ENCODE results near the gene KLK13. TPM values are rescaled to one million over a fixed set of nuclear protein-coding genes. Genes with fewer than 3 reads are reported as not detected.

KLK13 gene
- polyA plus RNA-seq, 1 of the 3 experiments (the other 2 are of a cell fraction), result not detected

DNA sequence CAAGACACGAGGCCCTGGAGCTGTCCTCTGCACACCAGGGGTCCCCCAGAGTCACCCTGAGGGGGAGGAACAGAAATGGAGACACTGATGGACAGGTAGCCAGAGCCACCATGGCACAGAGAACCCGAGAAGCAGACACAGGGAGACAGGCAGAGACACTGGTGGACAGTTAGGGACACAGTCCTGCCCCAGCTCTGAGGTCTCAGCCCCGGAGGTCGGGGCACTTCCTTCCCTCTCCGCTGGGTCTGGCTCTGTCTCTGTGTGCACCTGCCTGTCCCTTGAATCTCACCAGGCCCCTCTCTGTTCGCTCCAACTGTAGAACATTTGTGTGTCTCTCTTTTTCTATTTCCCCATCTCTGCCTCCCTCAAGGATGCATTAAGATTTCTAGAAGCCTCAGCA, 13.2 kb upstream of the KLK13 start:
- H3K4me1 ChIP-seq (ENCODE audit: control insufficient read depth in 1 of 2, insufficient read depth in 2 of 2, low read depth in 1 of 2, low read length in 1 of 2), result no peaks in the 10 kb centered on the region
- H4K20me1 ChIP-seq (ENCODE audit: insufficient read depth), result no peaks in the 10 kb centered on the region
- no peak overlapping the region for H2AFZ ChIP-seq (ENCODE audit: low read depth)
- H3K9me2 ChIP-seq, result no peaks in the 10 kb centered on the region
- no peaks in the 10 kb centered on the region for H3K36me3 ChIP-seq (replicated peaks in 1 of 2; ENCODE audit: control insufficient read depth in 1 of 2, insufficient read depth in 2 of 2, low read length in 1 of 2)
- CTCF ChIA-PET, result interaction anchor here (0.6 kb wide), 1 partner anchor 61 kb away, joined by 3 read pairs; no protein-coding TSS in a partner anchor
- no peak for DNase-seq
- H3K79me2 ChIP-seq (ENCODE audit: insufficient read depth), result no peaks in the 10 kb centered on the region
- 22% methylated on average over 5 of the region's 6 CpGs for WGBS (ENCODE audit: low lambda C conversion rate)
- no peaks in the 10 kb centered on the region for H3F3A ChIP-seq (replicated peaks; ENCODE audit: insufficient read depth)
- POLR2A ChIA-PET, result no interaction called here
- H3K4me2 ChIP-seq, result no peak overlapping the region
- H3K4me3 ChIP-seq (ENCODE audit: low read depth in 2 of 2, low read length in 1 of 2), result no peak overlapping the region
- TF ChIP-seq FOXM1 (IDR thresholded peaks at IDR 0.05; ENCODE audit: low read depth) (no peak), CHD2 (IDR thresholded peaks at IDR 0.05; ENCODE audit: low read length, partially characterized antibody) (no peak), MEF2A (IDR thresholded peaks at IDR 0.05; ENCODE audit: borderline replicate concordance, low read depth) (no peak), TEAD4 (IDR thresholded peaks at IDR 0.05; ENCODE audit: borderline replicate concordance, insufficient read depth) (no peak), RXRA (IDR thresholded peaks at IDR 0.05; ENCODE audit: borderline replicate concordance, low read depth) (no peak), RCOR1 (IDR thresholded peaks at IDR 0.05; ENCODE audit: low read length) (no peak), TCF12 (IDR thresholded peaks at IDR 0.05) (no peak), FOSL2 (IDR thresholded peaks at IDR 0.05; ENCODE audit: borderline replicate concordance, low read depth) (no peak)
- TF ChIP-seq, protein P1, sequence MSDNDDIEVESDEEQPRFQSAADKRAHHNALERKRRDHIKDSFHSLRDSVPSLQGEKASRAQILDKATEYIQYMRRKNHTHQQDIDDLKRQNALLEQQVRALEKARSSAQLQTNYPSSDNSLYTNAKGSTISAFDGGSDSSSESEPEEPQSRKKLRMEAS (IDR thresholded peaks at IDR 0.05; ENCODE audit: low read depth), result no peak
- H3K27ac ChIP-seq (ENCODE audit: low read depth in 2 of 2, low read length in 1 of 2), result no peak overlapping the region
- H3K9ac ChIP-seq, result no peak overlapping the region
- H3K9me3 ChIP-seq, result 0 out of 2 replicates have a peak, but pooled peaks cover 5% of the 10 kb centered on the region
- peaks cover 24% of the 10 kb centered on the region; the same call in 1 of the 2 replicates for H3K27me3 ChIP-seq (ENCODE audit: insufficient read depth)

- Histone ChIP-seq H4K20me1 (ENCODE audit: insufficient read depth) (no peaks in the 10 kb centered on the region), H3K27me3 (ENCODE audit: insufficient read depth) (peaks cover 11% of the 10 kb centered on the region; the same call in 1 of the 2 replicates), H3K4me1 (ENCODE audit: control insufficient read depth in 1 of 2, insufficient read depth in 2 of 2, low read depth in 1 of 2, low read length in 1 of 2) (no peaks in the 10 kb centered on the region), H3K36me3 (replicated peaks in 1 of 2; ENCODE audit: control insufficient read depth in 1 of 2, insufficient read depth in 2 of 2, low read length in 1 of 2) (no peaks in the 10 kb centered on the region), H3K9ac (no peak overlapping the region), H3K9me3 (0 out of 2 replicates have a peak, but pooled peaks cover 5% of the 10 kb centered on the region), H3K4me3 (ENCODE audit: low read depth in 2 of 2, low read length in 1 of 2) (no peak overlapping the region), H3K9me2 (no peaks in the 10 kb centered on the region), H3K4me2 (no peak overlapping the region), H3F3A (replicated peaks; ENCODE audit: insufficient read depth) (no peaks in the 10 kb centered on the region), H3K79me2 (ENCODE audit: insufficient read depth) (no peaks in the 10 kb centered on the region), H3K27ac (ENCODE audit: low read depth in 2 of 2, low read length in 1 of 2) (no peak overlapping the region), H2AFZ (ENCODE audit: low read depth) (no peak overlapping the region)
- POLR2A ChIA-PET, result no interaction called here
- no peak for TF ChIP-seq CHD2 (IDR thresholded peaks at IDR 0.05; ENCODE audit: low read length, partially characterized antibody)
- TF ChIP-seq ELF1 (IDR thresholded peaks at IDR 0.05), result no peak
- TF ChIP-seq RXRA (IDR thresholded peaks at IDR 0.05; ENCODE audit: borderline replicate concordance, low read depth), result no peak
- TF ChIP-seq, protein P1 (IDR thresholded peaks at IDR 0.05; ENCODE audit: low read depth), result no peak
- TF ChIP-seq FOXJ3 (CRISPR knock-in tag; IDR thresholded peaks at IDR 0.05), result no peak
- TF ChIP-seq, protein P2, sequence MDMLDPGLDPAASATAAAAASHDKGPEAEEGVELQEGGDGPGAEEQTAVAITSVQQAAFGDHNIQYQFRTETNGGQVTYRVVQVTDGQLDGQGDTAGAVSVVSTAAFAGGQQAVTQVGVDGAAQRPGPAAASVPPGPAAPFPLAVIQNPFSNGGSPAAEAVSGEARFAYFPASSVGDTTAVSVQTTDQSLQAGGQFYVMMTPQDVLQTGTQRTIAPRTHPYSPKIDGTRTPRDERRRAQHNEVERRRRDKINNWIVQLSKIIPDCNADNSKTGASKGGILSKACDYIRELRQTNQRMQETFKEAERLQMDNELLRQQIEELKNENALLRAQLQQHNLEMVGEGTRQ (IDR thresholded peaks at IDR 0.05; ENCODE audit: borderline replicate concordance, low read depth, low read length), result no peak
- no peak for TF ChIP-seq FOXM1 (IDR thresholded peaks at IDR 0.05; ENCODE audit: low read depth)
- no peak for TF ChIP-seq TCF12 (IDR thresholded peaks at IDR 0.05)
- no peak for TF ChIP-seq RCOR1 (IDR thresholded peaks at IDR 0.05; ENCODE audit: low read length)
- TF ChIP-seq, protein P3, sequence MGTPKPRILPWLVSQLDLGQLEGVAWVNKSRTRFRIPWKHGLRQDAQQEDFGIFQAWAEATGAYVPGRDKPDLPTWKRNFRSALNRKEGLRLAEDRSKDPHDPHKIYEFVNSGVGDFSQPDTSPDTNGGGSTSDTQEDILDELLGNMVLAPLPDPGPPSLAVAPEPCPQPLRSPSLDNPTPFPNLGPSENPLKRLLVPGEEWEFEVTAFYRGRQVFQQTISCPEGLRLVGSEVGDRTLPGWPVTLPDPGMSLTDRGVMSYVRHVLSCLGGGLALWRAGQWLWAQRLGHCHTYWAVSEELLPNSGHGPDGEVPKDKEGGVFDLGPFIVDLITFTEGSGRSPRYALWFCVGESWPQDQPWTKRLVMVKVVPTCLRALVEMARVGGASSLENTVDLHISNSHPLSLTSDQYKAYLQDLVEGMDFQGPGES (IDR thresholded peaks at IDR 0.05; ENCODE audit: low read depth, low read length), result no peak
- TF ChIP-seq SMC3 (IDR thresholded peaks at IDR 0.05; ENCODE audit: low read depth, low read length), result no peak
- no peak for TF ChIP-seq RAD21 (IDR thresholded peaks at IDR 0.05; ENCODE audit: low read length)
- no peak for DNase-seq
- 35% methylated on average over 14 of the region's 14 CpGs for WGBS (ENCODE audit: low lambda C conversion rate)
- CTCF ChIA-PET, result interaction anchor here (0.7 kb wide), 1 partner anchor 11 kb away, joined by 4 read pairs; no protein-coding TSS in a partner anchor
These were observed 11.8 kb upstream of the KLK13 start for GRCh38 chr19:51076631-51077213.

Measured in SK-N-SH (cell line).